DND-41 (cell line): Measurements from ENCODE around the gene ASMT.

Experiments used
- EZH2 ChIP-seq: IDR thresholded peaks from 3 replicates; pipeline ENCODE4 v1.6.1; 2012; ENCODE audit warnings: borderline replicate concordance, low read depth, mild to moderate bottlenecking, moderate library complexity, low read length, inconsistent platforms; ENCODE audit not compliant: severe bottlenecking
- TF ChIP-seq, protein P1 (sequence below): IDR thresholded peaks from 2 replicates; pipeline ENCODE4 v1.5.1; 2012; ENCODE audit warnings: borderline replicate concordance, low read length, moderate library complexity, mild to moderate bottlenecking; ENCODE audit not compliant: poor library complexity, severe bottlenecking; ENCODE audit errors: extremely low read depth

DNA sequence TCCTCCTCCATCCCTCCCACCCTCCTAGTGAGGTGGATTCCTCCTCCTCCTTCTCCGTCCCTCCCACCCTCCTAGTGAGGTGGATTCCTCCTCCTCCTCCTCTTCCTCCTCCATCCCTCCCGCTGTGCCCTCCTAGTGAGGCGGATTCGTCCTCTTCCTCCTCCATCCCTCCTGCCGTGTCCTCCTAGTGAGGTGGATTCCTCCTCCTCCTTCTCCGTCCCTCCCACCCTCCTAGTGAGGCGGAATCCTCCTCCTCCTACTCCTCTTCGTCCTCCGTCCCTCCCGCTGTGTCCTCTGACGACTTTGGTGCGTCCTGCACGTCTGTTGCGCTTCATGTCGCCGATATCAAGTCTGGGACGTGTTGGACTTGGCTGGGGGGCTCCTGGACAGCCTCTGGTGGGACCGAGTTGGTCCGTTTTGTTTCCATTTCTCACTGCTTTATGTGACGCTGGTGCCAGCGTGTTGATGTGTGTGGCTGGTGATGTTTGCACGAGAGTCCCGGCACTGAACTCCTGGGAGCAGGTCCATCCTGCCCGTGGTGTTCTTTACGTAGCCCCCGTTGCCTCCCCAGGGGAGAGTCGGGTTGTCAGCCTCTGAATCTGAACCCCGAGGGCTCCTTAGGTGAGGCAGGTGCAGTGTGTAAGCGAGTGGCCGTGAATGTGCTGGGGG is 18.0 kb upstream of the ASMT start:
- TF ChIP-seq, protein P1, sequence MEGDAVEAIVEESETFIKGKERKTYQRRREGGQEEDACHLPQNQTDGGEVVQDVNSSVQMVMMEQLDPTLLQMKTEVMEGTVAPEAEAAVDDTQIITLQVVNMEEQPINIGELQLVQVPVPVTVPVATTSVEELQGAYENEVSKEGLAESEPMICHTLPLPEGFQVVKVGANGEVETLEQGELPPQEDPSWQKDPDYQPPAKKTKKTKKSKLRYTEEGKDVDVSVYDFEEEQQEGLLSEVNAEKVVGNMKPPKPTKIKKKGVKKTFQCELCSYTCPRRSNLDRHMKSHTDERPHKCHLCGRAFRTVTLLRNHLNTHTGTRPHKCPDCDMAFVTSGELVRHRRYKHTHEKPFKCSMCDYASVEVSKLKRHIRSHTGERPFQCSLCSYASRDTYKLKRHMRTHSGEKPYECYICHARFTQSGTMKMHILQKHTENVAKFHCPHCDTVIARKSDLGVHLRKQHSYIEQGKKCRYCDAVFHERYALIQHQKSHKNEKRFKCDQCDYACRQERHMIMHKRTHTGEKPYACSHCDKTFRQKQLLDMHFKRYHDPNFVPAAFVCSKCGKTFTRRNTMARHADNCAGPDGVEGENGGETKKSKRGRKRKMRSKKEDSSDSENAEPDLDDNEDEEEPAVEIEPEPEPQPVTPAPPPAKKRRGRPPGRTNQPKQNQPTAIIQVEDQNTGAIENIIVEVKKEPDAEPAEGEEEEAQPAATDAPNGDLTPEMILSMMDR: no peak
- TF ChIP-seq EZH2: no peak
